Left lobe of liver (tissue), 2 donors: ENCODE results near the gene CIZ1. TPM values are rescaled to one million over a fixed set of nuclear protein-coding genes. Genes with fewer than 3 reads are reported as not detected.
A peak's percentile ranks its signal among the peaks of the same experiment; 100 is the strongest.

Experiments
- ATAC-seq: fragments of 200-7000 bp; cut with Tn5 transposase; one replicate; pipeline ENCODE4 v1.9.1; 2020; ENCODE audit warnings: mild to moderate bottlenecking, moderate library complexity
- DNase-seq: peaks from one replicate; pipeline ENCODE4 v3.0.0-alpha.2; 2020; ENCODE audit warnings: low spot score
- total RNA-seq: library from RNA; stranded (reverse); gene quantifications from one replicate; pipeline ENCODE4 v1.2.1, GENCODE V29; 2021
- donor health status: DM: no; HTN: no; CAD: no; lungs with moderate emphysema.
- donor health status: DM: no; HTN: yes; CAD: no.

The CIZ1 gene
- total RNA-seq, 1 donor from 2014 or later: 28.1 TPM

- no peak for DNase-seq
- no peak for ATAC-seq
Measured at GRCh38 chr9:128213746-128214497, 22.6 kb upstream of the CIZ1 start.

- ATAC-seq (no peak), DNase-seq (no peak)
Measured at GRCh38 chr9:128211981-128212281, 20.6 kb upstream of the CIZ1 start.

- peak; percentile 88 for ATAC-seq
- no peak for DNase-seq
Measured at GRCh38 chr9:128211186-128211980, 20.0 kb upstream of the CIZ1 start.

GRCh38 chr9:128208946-128209669, 17.7 kb upstream of the CIZ1 start:
- DNase-seq (no peak), ATAC-seq (no peak)

GRCh38 chr9:128208386-128208785, 17.0 kb upstream of the CIZ1 start:
- DNase-seq (no peak), ATAC-seq (no peak)

GRCh38 chr9:128206916-128207910, 15.8 kb upstream of the CIZ1 start:
- DNase-seq: no peak
- ATAC-seq: no peak

GRCh38 chr9:128206484-128206883, 15.1 kb upstream of the CIZ1 start:
- no peak for ATAC-seq
- DNase-seq: no peak

GRCh38 chr9:128205296-128205944, 14.0 kb upstream of the CIZ1 start:
- peak; percentile 31 for ATAC-seq
- no peak for DNase-seq

GRCh38 chr9:128204858-128205257, 13.5 kb upstream of the CIZ1 start:
- DNase-seq: no peak
- ATAC-seq: no peak

- DNase-seq (no peak), ATAC-seq (peak; percentile 27)
Measured at GRCh38 chr9:128203707-128204551, 12.6 kb upstream of the CIZ1 start.

GRCh38 chr9:128203024-128203706, 11.8 kb upstream of the CIZ1 start, which contains the start of gene DNM1:
DNM1 (plus strand) TSS chr9:128203379; CDS start chr9:128203471, 92 bp downstream.
- DNase-seq (no peak), ATAC-seq (peak; percentile 96)

- ATAC-seq: no peak
- no peak for DNase-seq
Measured at GRCh38 chr9:128202648-128203023, 11.3 kb upstream of the CIZ1 start.

GRCh38 chr9:128201441-128202369, 10.3 kb upstream of the CIZ1 start:
- ATAC-seq: no peak
- DNase-seq: no peak

GRCh38 chr9:128193469-128194096, 2.2 kb upstream of the CIZ1 start:
- DNase-seq (no peak), ATAC-seq (no peak)

- peak; percentile 82 for DNase-seq
- ATAC-seq: peak; percentile 80
Measured at GRCh38 chr9:128192601-128193371, 1.4 kb upstream of the CIZ1 start.
